ENCODE data around the gene KDM4C. TPM values are rescaled to one million over a fixed set of nuclear protein-coding genes. Genes with fewer than 3 reads are reported as not detected.
"Not testable (repeated sequence)": the region's sequence is repeated elsewhere in the genome, so short reads cannot be mapped to it uniquely, and the experiment has no call there.

The KDM4C gene
- polyA plus RNA-seq, 2 of the 4 experiments (the other 2 are of a cell fraction), result 9.6 to 15.6 TPM

GRCh38 chr9:7027996-7028395, 270.2 kb downstream of the KDM4C start:
- FAIRE-seq, result no peak
- 98% methylated on average over 4 of the region's 4 CpGs for WGBS (ENCODE audit: missing lambda C conversion rate)
- H3K9me3 ChIP-seq, result no peaks in the 10 kb centered on the region
- TF ChIP-seq HES2 (IDR thresholded peaks at IDR 0.05), result no peak
- peak; percentile 74 for TF ChIP-seq MAFK (IDR thresholded peaks at IDR 0.05; ENCODE audit: partially characterized antibody)
- no peaks in the 10 kb centered on the region for H3K4me1 ChIP-seq
- H3K4me3 ChIP-seq, result no peak overlapping the region
- POLR2A ChIA-PET, result no interaction called here
- no peak for DNase-seq (ENCODE audit: low read depth in 1 of 2, low spot score in 1 of 2)
- CTCF ChIA-PET, result interaction anchor here (1.1 kb wide), 1 partner anchor 25 kb away, joined by 3 read pairs; no protein-coding TSS in a partner anchor
- H3K27ac ChIP-seq, result no peak overlapping the region
- H3K4me2 ChIP-seq, result no peak overlapping the region
- ATAC-seq, result no peak

- Histone ChIP-seq H3K27ac (no peak overlapping the region), H3K4me3 (no peak overlapping the region), H3K4me1 (no peaks in the 10 kb centered on the region), H3K4me2 (no peak overlapping the region), H3K9me3 (no peaks in the 10 kb centered on the region)
- ATAC-seq (no peak), DNase-seq (ENCODE audit: low read depth in 1 of 2, low spot score in 1 of 2) (no peak), FAIRE-seq (no peak)
- WGBS (ENCODE audit: missing lambda C conversion rate), result 83% methylated on average over 8 of the region's 10 CpGs
- ChIA-PET POLR2A (no interaction called here), CTCF (interaction anchor here (1.1 kb wide), 1 partner anchor 24 kb away, joined by 3 read pairs; no protein-coding TSS in a partner anchor)
- TF ChIP-seq GATA3 (IDR thresholded peaks at IDR 0.05; ENCODE audit: borderline replicate concordance) (no peak), MYC (IDR thresholded peaks at IDR 0.05; ENCODE audit: borderline replicate concordance, low read length) (no peak)
These were observed 270.8 kb downstream of the KDM4C start for GRCh38 chr9:7028591-7028990.

GRCh38 chr9:7030943-7031342, 273.2 kb downstream of the KDM4C start:
- CTCF ChIA-PET; FAIRE-seq; ATAC-seq; H3K27ac ChIP-seq; H3K9me3 ChIP-seq; H3K4me1 ChIP-seq; H3K4me3 ChIP-seq; DNase-seq (ENCODE audit: low read depth in 1 of 2, low spot score in 1 of 2); H3K4me2 ChIP-seq; POLR2A ChIA-PET: not testable (repeated sequence)
- peak; percentile 58 for TF ChIP-seq ZC3H11A (IDR thresholded peaks at IDR 0.05)

- no peak overlapping the region for H3K4me3 ChIP-seq
- POLR2A ChIA-PET, result no interaction called here
- no peak for DNase-seq (ENCODE audit: low read depth in 1 of 2, low spot score in 1 of 2)
- no peaks in the 10 kb centered on the region for H3K9me3 ChIP-seq
- ATAC-seq, result no peak
- no peak for FAIRE-seq
- no peak overlapping the region for H3K4me2 ChIP-seq
- H3K4me1 ChIP-seq, result no peaks in the 10 kb centered on the region
- 79% methylated on average over 5 of the region's 5 CpGs for WGBS (ENCODE audit: missing lambda C conversion rate)
- H3K27ac ChIP-seq, result no peak overlapping the region
- TF ChIP-seq NPAS2 (CRISPR knock-in tag; IDR thresholded peaks at IDR 0.05; ENCODE audit: borderline replicate concordance), result no peak
- TF ChIP-seq EHF (CRISPR knock-in tag; IDR thresholded peaks at IDR 0.05), result no peak
- TF ChIP-seq NR3C1 (IDR thresholded peaks at IDR 0.05), result no peak
- TF ChIP-seq CBX2 (IDR thresholded peaks at IDR 0.05; ENCODE audit: borderline replicate concordance, low read depth), result no peak
- no peak for TF ChIP-seq TFCP2L1 (CRISPR knock-in tag; IDR thresholded peaks at IDR 0.05)
- CTCF ChIA-PET, result interaction anchor here (0.7 to 1.2 kb wide), 3 partner anchors 44 to 536 kb away, joined by 3 to 5 read pairs (median 3); no protein-coding TSS in a partner anchor
These were observed 275.6 kb downstream of the KDM4C start for GRCh38 chr9:7033076-7034045.

- FAIRE-seq (no peak), ATAC-seq (no peak), DNase-seq (ENCODE audit: low read depth in 1 of 2, low spot score in 1 of 2) (no peak)
- H3K4me1 ChIP-seq, result no peaks in the 10 kb centered on the region
- 88% methylated on average over 3 of the region's 3 CpGs for WGBS (ENCODE audit: missing lambda C conversion rate)
- TF ChIP-seq CHD4 (IDR thresholded peaks at IDR 0.05; ENCODE audit: borderline replicate concordance), result no peak
- no peak for TF ChIP-seq TFCP2L1 (CRISPR knock-in tag; IDR thresholded peaks at IDR 0.05)
- no peak for TF ChIP-seq HDAC2 (IDR thresholded peaks at IDR 0.05)
- TF ChIP-seq SREBF2 (IDR thresholded peaks at IDR 0.05), result no peak
- no peak for TF ChIP-seq EHMT2 (IDR thresholded peaks at IDR 0.05; ENCODE audit: low read depth)
- TF ChIP-seq MAX (IDR thresholded peaks at IDR 0.05), result no peak
- TF ChIP-seq CEBPB (IDR thresholded peaks at IDR 0.05), result no peak
- no peaks in the 10 kb centered on the region for H3K9me3 ChIP-seq
- H3K4me3 ChIP-seq, result no peak overlapping the region
- no peak overlapping the region for H3K4me2 ChIP-seq
- CTCF ChIA-PET, result interaction anchor here (0.6 to 2.6 kb wide), 2 partner anchors 15 to 246 kb away, joined by 3 to 9 read pairs; no protein-coding TSS in a partner anchor
- POLR2A ChIA-PET, result no interaction called here
- H3K27ac ChIP-seq, result no peak overlapping the region
These were observed 279.4 kb downstream of the KDM4C start for GRCh38 chr9:7037176-7037575.

Data from A549 (cell line).